Transverse colon (tissue), 4 donors: ENCODE results near the gene HDGFL2. TPM values are rescaled to one million over a fixed set of nuclear protein-coding genes. Genes with fewer than 3 reads are reported as not detected.

Experiments
- DNase-seq: peaks from one replicate; pipeline ENCODE4 v3.0.0-alpha.2; 2019
- H3K27ac ChIP-seq, 4 donors: fragments of 200-600 bp; sonication (generic); 2 replicates each; pipeline ENCODE4 v1.5.1; 2016 to 2018; ENCODE audit warnings: inconsistent platforms in 4 of 4
- H3K27me3 ChIP-seq: fragments of 200-600 bp; sonication (generic); 2 replicates; pipeline ENCODE4 v1.5.1; 2017; ENCODE audit warnings: inconsistent platforms
- H3K36me3 ChIP-seq, 4 donors: fragments of 200-600 bp; sonication (generic); 2 replicates each; pipeline ENCODE4 v1.5.1; 2017 to 2019; ENCODE audit warnings: inconsistent platforms in 4 of 4
- H3K4me1 ChIP-seq, 4 donors: fragments of 200-600 bp; sonication (generic); 2 replicates each; pipeline ENCODE4 v1.5.1; 2017 to 2020; ENCODE audit warnings: inconsistent platforms in 4 of 4
- H3K4me3 ChIP-seq, 4 donors: fragments of 200-600 bp; sonication (generic); 1 replicate in 1 of 4; 2 replicates in 3 of 4; pipeline versions ENCODE4 v1.5.1 to v1.6.1; 2017 to 2019; ENCODE audit warnings: inconsistent platforms in 4 of 4
- H3K9me3 ChIP-seq, 2 donors: fragments of 200-600 bp; sonication (generic); 2 replicates each; pipeline ENCODE4 v1.5.1; 2017 to 2019; ENCODE audit warnings: inconsistent platforms in 2 of 2
- CTCF ChIP-seq, 5 experiments: fragments of 200-600 bp in 3 of 5; fragments of 450-650 bp in 2 of 5; sonication (generic) in 3 of 5; IDR thresholded peaks; 1 replicate in 2 of 5; 2 replicates in 3 of 5; pipeline ENCODE4 v1.5.1; 2016 to 2017; ENCODE audit warnings: antibody characterized with exemption in 5 of 5, inconsistent platforms in 3 of 5, mild to moderate bottlenecking in 2 of 5, moderate library complexity in 1 of 5
- EP300 ChIP-seq: sonication (generic); formaldehyde crosslinking; IDR thresholded peaks from one replicate; pipeline ENCODE4 v1.6.1; 2017; ENCODE audit warnings: antibody characterized with exemption, low read depth
- POLR2A ChIP-seq: fragments of 450-650 bp; IDR thresholded peaks from one replicate; pipeline ENCODE4 v1.6.1; 2016; ENCODE audit warnings: antibody characterized with exemption, mild to moderate bottlenecking, moderate library complexity
- POLR2AphosphoS5 ChIP-seq, 3 donors: sonication (generic); formaldehyde crosslinking; IDR thresholded peaks; one replicate each; pipeline ENCODE4 v1.6.1; 2016; ENCODE audit warnings: antibody characterized with exemption in 3 of 3
- WGBS, 2 donors: methylation state at CpG; one replicate each; pipeline ENCODE4 v1.1.5; 2018; ENCODE audit warnings: low coverage in 1 of 2; 5-methylcytosine and 5-hydroxymethylcytosine counted together
- in situ Hi-C, 4 donors: fragments of 200-750 bp; cut with MboI; loops; one replicate each; pipeline versions ENCODE4 v1.15.0 to v1.15.1; 2017; ENCODE audit warnings: low sequenced_read_pairs in 3 of 4, low pct_ligation_motif_present in 1 of 4, low pct_unique_long_range_greater_than_20kb in 1 of 4
- intact Hi-C: fragments of 100-400 bp; cut with DNase I; formaldehyde crosslinking; loops from one replicate; pipeline ENCODE4 v1.15.1; 2023; ENCODE audit warnings: low total_unique reads
- total RNA-seq, 4 donors: library from RNA; depleted of rRNA; stranded (reverse); fragments of >200 nt; gene quantifications; one replicate each; pipeline ENCODE4 v1.1.0, GENCODE V29; 2016

The HDGFL2 gene
- total RNA-seq, 4 donors from 2014 or later: 30.0 to 98.4 (median 38.9) TPM

DNA sequence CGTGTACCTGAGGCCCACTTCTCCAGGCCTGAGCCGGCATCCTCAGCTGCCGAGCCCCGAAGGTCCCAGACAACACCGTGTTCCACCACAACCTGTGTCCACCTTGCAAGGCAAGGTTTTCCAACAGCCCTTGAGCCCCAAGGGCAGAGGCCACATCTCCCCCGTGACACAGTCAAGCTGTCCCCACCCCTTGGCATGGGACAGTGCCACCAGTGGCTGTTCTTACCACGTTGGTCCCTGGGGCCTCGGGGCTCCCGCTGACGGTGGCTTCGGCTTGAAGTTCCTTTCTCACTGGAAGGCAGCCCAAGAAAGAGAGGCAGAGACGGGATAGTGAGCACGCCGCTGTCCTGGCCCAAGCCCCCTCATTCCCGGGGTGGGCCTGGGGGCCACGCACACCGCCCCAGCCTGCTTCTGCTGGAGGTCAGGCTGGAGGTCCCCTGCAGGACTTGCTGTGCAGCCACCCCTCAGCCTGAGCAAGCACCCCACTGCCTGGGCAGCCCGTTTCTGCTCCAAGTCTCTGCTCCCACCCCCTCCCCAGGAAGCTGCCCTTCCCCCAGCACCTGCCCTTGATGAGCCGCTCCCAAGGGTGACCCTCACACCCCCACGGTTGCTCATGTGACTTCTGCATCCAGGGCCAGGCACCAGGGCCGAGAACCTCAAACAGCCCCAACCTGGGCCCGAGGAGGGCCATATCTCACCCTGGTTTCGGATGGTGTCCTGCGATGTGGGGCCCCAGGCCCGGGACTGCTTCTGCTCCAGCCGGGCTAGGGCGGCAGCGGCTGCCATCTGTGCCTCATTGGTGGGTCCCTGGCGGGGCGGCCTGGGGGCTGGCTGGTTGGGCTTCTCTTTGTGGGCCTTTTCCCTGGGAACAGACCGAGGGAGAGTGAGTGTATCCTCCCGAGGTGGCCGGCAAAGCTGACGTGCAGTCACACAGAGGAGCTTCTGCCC lies 18.6 kb upstream of the HDGFL2 start:
- TF ChIP-seq EP300: no peak
- TF ChIP-seq CTCF (IDR thresholded peaks at IDR 0.05): no peak
- TF ChIP-seq POLR2AphosphoS5 (IDR thresholded peaks at IDR 0.05): no peak
- TF ChIP-seq POLR2A: no peak
- Histone ChIP-seq H3K27me3 (no peaks in the 10 kb centered on the region), H3K4me3 (no peak overlapping the region), H3K9me3 (no peaks in the 10 kb centered on the region), H3K36me3 (peaks cover 0 to 39% (median 9%) of the 10 kb centered on the region in 4 donors), H3K27ac (no peak overlapping the region), H3K4me1 (peaks cover 15 to 29% (median 22%) of the 10 kb centered on the region in 4 donors)
- WGBS, 2 donors: 80% methylated on average over 33 of the region's 34 CpGs; no CpG with 5 or more reads in 1 of the 2 donors
- intact Hi-C loops (no loop called here), in situ Hi-C loops (no loop called here)
- DNase-seq: no peak

GRCh38 chr19:4454747-4455718 lies 17.1 kb upstream of the HDGFL2 start:
- in situ Hi-C loops: no loop called here
- intact Hi-C loops: no loop called here
- no peak for DNase-seq
- Histone ChIP-seq H3K9me3 (no peaks in the 10 kb centered on the region), H3K36me3 (peaks cover 0 to 30% (median 9%) of the 10 kb centered on the region in 4 donors), H3K4me1 (peaks cover 15 to 29% (median 22%) of the 10 kb centered on the region in 4 donors), H3K27ac (peak overlapping the region in 3 of 4 donors; percentile 86 to 96 (median 93)), H3K4me3 (no peak overlapping the region), H3K27me3 (no peaks in the 10 kb centered on the region)
- TF ChIP-seq POLR2AphosphoS5 (IDR thresholded peaks at IDR 0.05) (no peak), POLR2A (no peak), CTCF (IDR thresholded peaks at IDR 0.05) (no peak), EP300 (no peak)
- WGBS, 2 donors: 76% methylated on average over 29 of the region's 29 CpGs; no CpG with 5 or more reads in 1 of the 2 donors

- Histone ChIP-seq H3K4me3 (peak overlapping the region in 1 of 4 donors; percentile 95), H3K4me1 (peaks cover 15 to 29% (median 22%) of the 10 kb centered on the region in 4 donors), H3K36me3 (peaks cover 0 to 27% (median 8%) of the 10 kb centered on the region in 4 donors), H3K9me3 (no peaks in the 10 kb centered on the region), H3K27ac (peak overlapping the region; percentile 86 to 96 (median 93)), H3K27me3 (no peaks in the 10 kb centered on the region)
- TF ChIP-seq POLR2A: no peak
- TF ChIP-seq POLR2AphosphoS5 (IDR thresholded peaks at IDR 0.05): no peak
- peak; percentile 48 for DNase-seq
- in situ Hi-C loops: no loop called here
- intact Hi-C loops: no loop called here
- 55 to 61% methylated on average over 6 to 13 of the region's 15 CpGs for WGBS, 2 donors
These were observed 16.2 kb upstream of the HDGFL2 start for GRCh38 chr19:4455719-4456475.

- TF ChIP-seq EP300 (no peak), CTCF (IDR thresholded peaks at IDR 0.05) (no peak), POLR2AphosphoS5 (IDR thresholded peaks at IDR 0.05) (no peak), POLR2A (no peak)
- Histone ChIP-seq H3K36me3 (peaks cover 0 to 22% (median 8%) of the 10 kb centered on the region in 4 donors), H3K27me3 (no peaks in the 10 kb centered on the region), H3K27ac (peak overlapping the region; percentile 86 to 96 (median 93)), H3K4me3 (peak overlapping the region; percentile 74 to 95 (median 86)), H3K4me1 (peaks cover 15 to 29% (median 22%) of the 10 kb centered on the region in 4 donors), H3K9me3 (no peaks in the 10 kb centered on the region)
- in situ Hi-C loops (no loop called here), intact Hi-C loops (no loop called here)
- WGBS, 2 donors: 9 to 17% methylated on average over 5 to 9 of the region's 9 CpGs
- DNase-seq: peak; percentile 36
These were observed 15.6 kb upstream of the HDGFL2 start for GRCh38 chr19:4456476-4456842.
